K562 (cell line): ENCODE data around the gene CTRL. TPM values are rescaled to one million over a fixed set of nuclear protein-coding genes. Genes with fewer than 3 reads are reported as not detected.

ENCODE experiments used
- ATAC-seq: fragments of 200-7000 bp; cut with Tn5 transposase; 3 replicates; pipeline ENCODE4 v1.9.1; 2020; ENCODE audit warnings: moderate library complexity
- BruUV-seq: library from RNA; stranded (reverse); fragments of 400-500 nt; replicated peaks from 2 replicates; lab custom pipeline; 2021; lab: Mats Ljungman, UMichigan
- CTCF ChIA-PET: fragments of 300-600 bp; formaldehyde crosslinking; extraction: SDS; loops from one replicate; lab custom pipeline; 2021; ENCODE audit warnings: low intra/inter-chr PET ratio; lab: Yijun Ruan, JAX
- POLR2A ChIA-PET: fragments of 300-600, 350-650 bp; sonication (Branson Sonifier 250); formaldehyde crosslinking; extraction: SDS; loops from one replicate; lab custom pipeline; 2021; ENCODE audit warnings: antibody characterized with exemption, inconsistent platforms; lab: Yijun Ruan, JAX
- DNase-seq, 4 experiments: peaks; one replicate each; pipeline versions ENCODE4 v3.0.0 to v3.0.0-alpha.2; 2011 to 2018; ENCODE audit warnings: low spot score in 3 of 4, mixed read lengths in 3 of 4; ENCODE audit errors: extremely low read depth in 1 of 4
- FAIRE-seq: peaks from 2 replicates; lab custom pipeline; 2011; peaks lifted over from hg19 to GRCh38; lab: Jason Lieb, UNC
- H2AFZ ChIP-seq: 2 replicates; pipeline ENCODE4 v1.6.0; 2011; ENCODE audit warnings: low read depth, low read length, control low read depth, inconsistent platforms
- H3K27ac ChIP-seq: fragments of 200-600 bp; 3 replicates; pipeline ENCODE4 v1.8.0; 2011; ENCODE audit warnings: low read depth, mild to moderate bottlenecking, control low read depth, inconsistent platforms, low read length, moderate library complexity, mixed read lengths; ENCODE audit errors: extremely low read depth
- H3K27me3 ChIP-seq, 2 experiments: fragments of 300-600 bp in 1 of 2; 2 replicates in 1 of 2; 3 replicates in 1 of 2; pipeline versions ENCODE4 v1.6.0 to v1.8.0; 2011; ENCODE audit warnings: inconsistent platforms in 2 of 2, low read length in 2 of 2, mild to moderate bottlenecking in 1 of 2, mixed read lengths in 1 of 2, moderate library complexity in 1 of 2; ENCODE audit not compliant: control insufficient read depth in 2 of 2, insufficient read depth in 2 of 2
- H3K36me3 ChIP-seq: fragments of 300-600 bp; 3 replicates; pipeline ENCODE4 v1.8.0; 2011; ENCODE audit warnings: mild to moderate bottlenecking, low read length, inconsistent platforms; ENCODE audit not compliant: control insufficient read depth, insufficient read depth
- H3K4me1 ChIP-seq, 2 experiments: fragments of 200-600 bp in 1 of 2; replicated peaks in 1 of 2; 2 replicates in 1 of 2; 3 replicates in 1 of 2; pipeline versions ENCODE4 v1.5.1 to v1.8.0; 2011; ENCODE audit warnings: inconsistent platforms in 2 of 2, low read length in 2 of 2, mild to moderate bottlenecking in 1 of 2, mixed read lengths in 1 of 2, moderate library complexity in 1 of 2; ENCODE audit not compliant: control insufficient read depth in 2 of 2, insufficient read depth in 2 of 2
- H3K4me2 ChIP-seq: 2 replicates; pipeline ENCODE4 v1.6.1; 2011; ENCODE audit warnings: low read length, control low read depth, inconsistent platforms, mixed read lengths; ENCODE audit not compliant: insufficient read depth
- H3K4me3 ChIP-seq: fragments of 200-600 bp; sonication (generic), shearing (Covaris generic); 2 replicates; pipeline ENCODE4 v1.5.1; 2016; ENCODE audit warnings: control low read depth, inconsistent platforms
- H3K79me2 ChIP-seq: fragments of 200-600 bp; 3 replicates; pipeline ENCODE4 v1.8.0; 2011; ENCODE audit warnings: low read length, inconsistent platforms; ENCODE audit not compliant: control insufficient read depth, insufficient read depth
- H3K9ac ChIP-seq, 2 experiments: 2 replicates each; pipeline versions ENCODE4 v1.6.0 to v1.6.1; 2011; ENCODE audit warnings: low read depth in 2 of 2, low read length in 2 of 2, control low read depth in 1 of 2, inconsistent platforms in 1 of 2, mild to moderate bottlenecking in 1 of 2, mixed read lengths in 1 of 2; ENCODE audit not compliant: insufficient read depth in 1 of 2
- H3K9me1 ChIP-seq: one replicate; pipeline ENCODE4 v1.6.0; 2011; ENCODE audit warnings: inconsistent platforms, mild to moderate bottlenecking, low read length, moderate library complexity; ENCODE audit not compliant: control insufficient read depth, insufficient read depth
- H3K9me3 ChIP-seq: replicated peaks from 2 replicates; pipeline ENCODE4 v1.5.1; 2011; ENCODE audit warnings: low read depth, low read length, inconsistent platforms; ENCODE audit not compliant: control insufficient read depth, insufficient read depth
- H4K20me1 ChIP-seq: replicated peaks from 2 replicates; pipeline ENCODE4 v1.6.1; 2011; ENCODE audit warnings: low read length, inconsistent platforms, mixed read lengths; ENCODE audit not compliant: control insufficient read depth, insufficient read depth
- HNRNPH1 ChIP-seq: fragments of 200-400 bp; formaldehyde crosslinking; optimal IDR thresholded peaks from 2 replicates; pipeline ENCODE3; 2017; ENCODE audit warnings: low read depth, mild to moderate bottlenecking, low read length, moderate library complexity
- POLR2B ChIP-seq: fragments of 450-650 bp; IDR thresholded peaks from 2 replicates; pipeline ENCODE4 v1.6.1; 2018; ENCODE audit warnings: low read depth; ENCODE audit not compliant: partially characterized antibody
- POLR2G ChIP-seq: fragments of 200-400 bp; formaldehyde crosslinking; IDR thresholded peaks from 2 replicates; pipeline ENCODE4 v1.6.1; 2017; ENCODE audit warnings: low read depth, mild to moderate bottlenecking, antibody characterized with exemption, low read length, moderate library complexity
- PPARD ChIP-seq: fragments of 250-450 bp; sonication (Bioruptor Pico); IDR thresholded peaks from 2 replicates; pipeline ENCODE4 v1.8.0; 2022; ENCODE audit warnings: inconsistent platforms, mild to moderate bottlenecking, moderate library complexity
- SUPT5H ChIP-seq: fragments of 450-650 bp; IDR thresholded peaks from 2 replicates; pipeline ENCODE4 v1.6.1; 2016
- TFE3 ChIP-seq: fragments of 450-650 bp; formaldehyde crosslinking; IDR thresholded peaks from 2 replicates; pipeline ENCODE4 v1.4.0; 2020; ENCODE audit warnings: mild to moderate bottlenecking, mixed read lengths
- USF1 ChIP-seq: sonication (generic); formaldehyde crosslinking; IDR thresholded peaks from 2 replicates; pipeline ENCODE4 v1.9.0; 2022; ENCODE audit warnings: mild to moderate bottlenecking, missing genetic modification reagents
- XRCC5 ChIP-seq: fragments of 200-400 bp; formaldehyde crosslinking; IDR thresholded peaks from 2 replicates; pipeline ENCODE4 v1.6.1; 2017; ENCODE audit warnings: low read depth, mild to moderate bottlenecking, low read length
- ZBTB33 ChIP-seq: sonication (generic); formaldehyde crosslinking; IDR thresholded peaks from 2 replicates; pipeline ENCODE4 v1.8.1; 2023; ENCODE audit warnings: mild to moderate bottlenecking, missing genetic modification reagents
- ZHX1 ChIP-seq: fragments of 150-350 bp; conservative IDR thresholded peaks from 2 replicates; pipeline ENCODE4 v1.6.1; 2014; ENCODE audit warnings: low read length
- ZNF239 ChIP-seq: fragments of 250-450 bp; sonication (Bioruptor Pico); IDR thresholded peaks from 2 replicates; pipeline ENCODE4 v1.4.0; 2020; ENCODE audit warnings: mild to moderate bottlenecking
- WGBS: fragments of 100-300 bp; shearing (Covaris generic); methylation state at CpG from one replicate; pipeline ENCODE4 v1.1.6; 2016; ENCODE audit warnings: low coverage, mixed read lengths; ENCODE audit not compliant: insufficient coverage; ENCODE audit errors: missing lambda C conversion rate; 5-methylcytosine and 5-hydroxymethylcytosine counted together
- in situ Hi-C: fragments of 300-500 bp; cut with MboI; formaldehyde crosslinking; loops from 4 replicates; pipeline ENCODE4 v1.15.0; 2018; ENCODE audit warnings: inconsistent platforms, mixed read lengths
- intact Hi-C: fragments of 100-400 bp; cut with micrococcal nuclease; formaldehyde crosslinking; loops from 2 replicates; pipeline ENCODE4 v1.14.2; 2022
- polyA plus RNA-seq, 8 experiments: library from polyadenylated mRNA; depleted of rRNA in 4 of 8; stranded (reverse) in 5 of 8; unstranded in 3 of 8; fragments of >200 nt; fragmentation: Nextera tagmentation in 2 of 8; fragmentation: Illumina TruSeq in 1 of 8; extraction: Ambion mirVana in 2 of 8; extraction: Trizol in 1 of 8; gene quantifications; 2 replicates each; pipeline versions ENCODE4 v1.2.1 to v1.2.3, GENCODE V29; 2011 to 2014; ENCODE audit warnings: inconsistent platforms in 1 of 8, missing spikeins in 1 of 8
- total RNA-seq, 7 experiments: library from RNA; depleted of rRNA in 6 of 7; stranded (reverse); fragments of >200 nt in 6 of 7; fragmentation: Illumina TruSeq in 2 of 7; extraction: Trizol in 2 of 7; gene quantifications; 2 replicates each; pipeline versions ENCODE4 v1.2.1 to v1.2.3, GENCODE V29; 2011 to 2021; ENCODE audit warnings: low replicate concordance in 1 of 7

Gene CTRL
- total and polyA plus RNA-seq, 9 of the 15 experiments (the other 6 are each of a cell fraction or from before 2014, with no cell fraction given), result 1.4 to 5.6 (median 2.5) TPM

- peaks cover 17 to 76% of the 10 kb centered on the region in 2 experiments for H3K4me1 ChIP-seq
- H3K9me1 ChIP-seq, result no peaks in the 10 kb centered on the region
- FAIRE-seq (no peak), DNase-seq (no peak), ATAC-seq (no peak)
- no peaks in the 10 kb centered on the region; the same call in 1 of the 2 replicates for H3K9me3 ChIP-seq
- H2AFZ ChIP-seq, result no peak overlapping the region
- ChIA-PET CTCF (no interaction called here), POLR2A (interaction anchor here (0.6 kb wide), 2 partner anchors 24 to 66 kb away, joined by 3 to 4 read pairs; no protein-coding TSS in a partner anchor)
- 77% methylated on average over 29 of the region's 33 CpGs for WGBS
- intact Hi-C loops (loop anchor here (5.0 to 10.0 kb wide), 2 partner anchors 103 to 415 kb away; partner anchors contain the start of gene RIPOR1), in situ Hi-C loops (no loop called here)
- H3K9ac ChIP-seq, result peak overlapping the region in 1 of 2 experiments; percentile 68; a peak in 2 of 4 replicates
- peaks cover 28% of the 10 kb centered on the region for H3K79me2 ChIP-seq
- H3K4me3 ChIP-seq, result no peak overlapping the region
- H3K4me2 ChIP-seq, result no peak overlapping the region
- H3K36me3 ChIP-seq, result peaks cover 44% of the 10 kb centered on the region; the same call in 2 of the 3 replicates
- H3K27ac ChIP-seq, result no peak overlapping the region
- peaks cover 12% of the 10 kb centered on the region; the same call in 1 of the 2 replicates for H4K20me1 ChIP-seq
- no peaks in the 10 kb centered on the region for H3K27me3 ChIP-seq
- no TSS peak for BruUV-seq
- no peak for TF ChIP-seq PPARD (CRISPR knock-in tag)
- TF ChIP-seq ZBTB33 (CRISPR knock-in tag), result peak; percentile 53; the same call in 1 of the 2 replicates
- TF ChIP-seq SUPT5H, result 0 out of 2 replicates have a peak, but pooled peaks have one; percentile 27
- TF ChIP-seq TFE3 (CRISPR knock-in tag), result peak; percentile 44
- TF ChIP-seq POLR2B, result peak; percentile 13
- no peak for TF ChIP-seq HNRNPH1
- TF ChIP-seq POLR2G, result peak; percentile 66
- TF ChIP-seq USF1 (CRISPR knock-in tag), result 0 out of 2 replicates have a peak, but pooled peaks have one; percentile 45
- TF ChIP-seq ZHX1, result no peak
- TF ChIP-seq XRCC5, result no peak
- TF ChIP-seq ZNF239 (CRISPR knock-in tag), result no peak
These were observed 8.1 kb upstream of the CTRL start for GRCh38 chr16:67939507-67940445.
